Naive thymus-derived CD4-positive, alpha-beta T cell (primary cell): ENCODE results near the gene CALY. TPM values are rescaled to one million over a fixed set of nuclear protein-coding genes. Genes with fewer than 3 reads are reported as not detected.

Source experiments
- ATAC-seq: fragments of 150-1000 bp; cut with Tn5 transposase; 2 replicates; pipeline ENCODE4 v1.10.0; 2021; ENCODE audit warnings: mild to moderate bottlenecking, moderate library complexity
- CTCF ChIA-PET: fragments of 350-600 bp; sonication (Branson Sonifier 250); formaldehyde crosslinking; loops from one replicate; lab custom pipeline; 2021; ENCODE audit warnings: antibody characterized with exemption; lab: Charles Lee
- POLR2A ChIA-PET: fragments of 350-600 bp; sonication (Branson Sonifier 250); formaldehyde crosslinking; loops from one replicate; lab custom pipeline; 2021; ENCODE audit warnings: antibody characterized with exemption, inconsistent platforms; lab: Charles Lee
- DNase-seq, 9 donors: peaks; one replicate each; pipeline versions ENCODE4 v3.0.0 to v3.0.0-alpha.2; 2020 to 2022; ENCODE audit warnings: mixed read lengths in 1 of 9
- H3K27ac ChIP-seq: one replicate; pipeline ENCODE4 v1.7.0; 2013; ENCODE audit warnings: mild to moderate bottlenecking, low read depth, low read length, moderate library complexity
- H3K27me3 ChIP-seq, 2 donors: one replicate each; pipeline ENCODE4 v1.7.0; 2013; ENCODE audit warnings: low read length in 2 of 2, mild to moderate bottlenecking in 2 of 2, moderate library complexity in 2 of 2; ENCODE audit not compliant: control insufficient read depth in 2 of 2, insufficient read depth in 2 of 2
- H3K36me3 ChIP-seq, 3 experiments: 1 replicate in 2 of 3; 2 replicates in 1 of 3; pipeline ENCODE4 v1.7.0; 2013; ENCODE audit warnings: low read length in 3 of 3, mild to moderate bottlenecking in 3 of 3, moderate library complexity in 1 of 3; ENCODE audit not compliant: insufficient read depth in 3 of 3, control insufficient read depth in 2 of 3
- H3K4me1 ChIP-seq, 2 donors: one replicate each; pipeline ENCODE4 v1.7.0; 2013; ENCODE audit warnings: low read length in 2 of 2, mild to moderate bottlenecking in 2 of 2, moderate library complexity in 1 of 2; ENCODE audit not compliant: control insufficient read depth in 2 of 2, insufficient read depth in 2 of 2
- H3K4me3 ChIP-seq: 2 replicates; pipeline ENCODE4 v1.7.0; 2013; ENCODE audit warnings: mild to moderate bottlenecking, low read length
- H3K9me3 ChIP-seq, 3 experiments: 1 replicate in 2 of 3; 2 replicates in 1 of 3; pipeline ENCODE4 v1.7.0; 2013; ENCODE audit warnings: low read length in 3 of 3; ENCODE audit not compliant: control insufficient read depth in 2 of 3
- H3K27ac Mint-ChIP-seq, 9 donors: one replicate each; pipeline ENCODE4 v1.8.0; 2020 to 2022; ENCODE audit warnings: mixed read lengths in 9 of 9, mild to moderate bottlenecking in 8 of 9, moderate library complexity in 5 of 9, inconsistent platforms in 2 of 9
- H3K27me3 Mint-ChIP-seq, 5 donors: one replicate each; pipeline ENCODE4 v1.8.0; 2021 to 2022; ENCODE audit warnings: mixed read lengths in 5 of 5, mild to moderate bottlenecking in 1 of 5
- H3K36me3 Mint-ChIP-seq, 5 donors: one replicate each; pipeline ENCODE4 v1.8.0; 2020 to 2022; ENCODE audit warnings: mixed read lengths in 5 of 5, mild to moderate bottlenecking in 3 of 5, inconsistent platforms in 1 of 5
- H3K4me1 Mint-ChIP-seq, 7 donors: one replicate each; pipeline ENCODE4 v1.8.0; 2020 to 2022; ENCODE audit warnings: mixed read lengths in 7 of 7, mild to moderate bottlenecking in 3 of 7, inconsistent platforms in 1 of 7
- H3K4me3 Mint-ChIP-seq, 10 donors: one replicate each; pipeline ENCODE4 v1.8.0; 2020 to 2022; ENCODE audit warnings: mild to moderate bottlenecking in 10 of 10, mixed read lengths in 10 of 10, moderate library complexity in 6 of 10, inconsistent platforms in 2 of 10
- H3K9me3 Mint-ChIP-seq, 11 donors: one replicate each; pipeline ENCODE4 v1.8.0; 2020 to 2022; ENCODE audit warnings: mixed read lengths in 11 of 11, mild to moderate bottlenecking in 4 of 11, inconsistent platforms in 1 of 11, moderate library complexity in 1 of 11
- intact Hi-C, 2 donors: fragments of 100-400 bp; cut with micrococcal nuclease; formaldehyde crosslinking; loops; one replicate each; pipeline ENCODE4 v1.15.1; 2023
- polyA plus RNA-seq, 2 donors: library from polyadenylated mRNA; unstranded; fragments of 300-500 nt; fragmentation: Illumina TruSeq; gene quantifications; one replicate each; pipeline ENCODE4 v1.2.3, GENCODE V29; 2021
- total RNA-seq, 6 experiments: library from RNA in 5 of 6; stranded (reverse) in 5 of 6; gene quantifications; 1 replicate in 5 of 6; 2 replicates in 1 of 6; pipeline ENCODE4 v1.2.3 and lab custom pipeline; 2021 to 2026

CALY gene
- total and polyA plus RNA-seq, 7 experiments from 2014 or later = 0.33 to 5.1 (median 1.9) TPM; not detected in 1

DNA sequence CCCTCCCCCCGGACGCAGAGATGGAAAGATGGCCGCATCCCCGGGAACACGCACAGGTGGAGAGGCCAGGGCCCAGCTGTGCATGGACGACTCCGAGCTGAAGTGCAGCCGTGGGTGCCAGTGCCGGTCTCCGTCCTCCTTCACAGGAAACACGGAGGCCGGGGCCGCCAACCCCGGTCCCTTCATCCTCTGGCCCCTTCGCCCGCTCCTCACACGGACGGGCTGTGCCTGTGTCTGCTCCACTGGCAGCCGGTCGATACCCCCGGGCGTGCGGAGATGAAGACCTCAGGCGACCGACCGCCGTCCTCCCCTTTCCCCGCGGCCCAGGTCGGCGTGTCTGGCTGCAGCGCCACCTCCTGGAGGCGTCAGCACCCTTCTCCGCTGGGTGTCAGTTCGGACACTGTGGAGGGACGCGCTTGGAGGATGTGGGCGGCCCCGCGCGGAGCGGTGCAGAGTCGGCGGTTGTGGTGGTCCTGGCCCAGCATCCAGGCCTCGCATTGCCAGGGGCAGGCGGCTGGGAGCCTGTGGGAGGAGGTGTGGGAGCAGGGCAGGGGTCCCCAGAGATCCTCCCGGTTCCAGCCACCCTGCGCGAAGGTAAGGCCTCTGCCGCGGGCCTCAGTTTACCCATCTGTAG is 18.1 kb downstream of the CALY start:
- H3K4me3 ChIP-seq = peak overlapping the region; percentile 41
- peaks cover 0 to 13% (median 11%) of the 10 kb centered on the region in 7 donors for H3K4me1 Mint-ChIP-seq
- H3K4me3 Mint-ChIP-seq = peak overlapping the region; percentile 34 to 77 (median 70)
- H3K9me3 ChIP-seq = no peaks in the 10 kb centered on the region
- H3K9me3 Mint-ChIP-seq = peaks cover 0 to 8% (median 0%) of the 10 kb centered on the region in 11 donors
- DNase-seq (peak in 8 of 9 donors; percentile 38 to 78 (median 52)), ATAC-seq (peak; percentile 96)
- H3K36me3 ChIP-seq = no peaks in the 10 kb centered on the region
- peak overlapping the region in 1 of 9 donors; percentile 49 for H3K27ac Mint-ChIP-seq
- intact Hi-C loops = loop anchor here (1.0 to 5.0 kb wide), 5 partner anchors 9 to 376 kb away; partner anchors contain the start of gene CFAP46 (in 1 of the 2)
- H3K27me3 Mint-ChIP-seq = peaks cover 0 to 15% (median 6%) of the 10 kb centered on the region in 5 donors
- CTCF ChIA-PET = interaction anchor here (0.7 to 1.6 kb wide), 4 partner anchors 9 to 175 kb away, joined by 3 to 6 read pairs (median 3); no protein-coding TSS in a partner anchor
- no peak overlapping the region for H3K27ac ChIP-seq
- no peaks in the 10 kb centered on the region for H3K27me3 ChIP-seq
- POLR2A ChIA-PET = no interaction called here
- no peaks in the 10 kb centered on the region for H3K4me1 ChIP-seq
- H3K36me3 Mint-ChIP-seq = no peaks in the 10 kb centered on the region

- peaks cover 0 to 5% (median 0%) of the 10 kb centered on the region in 11 donors for H3K9me3 Mint-ChIP-seq
- Histone ChIP-seq H3K36me3 (peaks cover 0 to 17% (median 5%) of the 10 kb centered on the region in 3 experiments), H3K4me1 (no peaks in the 10 kb centered on the region), H3K4me3 (no peak overlapping the region), H3K27ac (no peak overlapping the region), H3K9me3 (no peaks in the 10 kb centered on the region), H3K27me3 (no peaks in the 10 kb centered on the region)
- ChIA-PET POLR2A (no interaction called here), CTCF (no interaction called here)
- H3K27me3 Mint-ChIP-seq = peaks cover 0 to 11% (median 6%) of the 10 kb centered on the region in 5 donors
- DNase-seq = no peak
- peaks cover 0 to 6% (median 0%) of the 10 kb centered on the region in 5 donors for H3K36me3 Mint-ChIP-seq
- ATAC-seq = no peak
- no peak overlapping the region for H3K4me3 Mint-ChIP-seq
- H3K4me1 Mint-ChIP-seq = peaks cover 0 to 13% (median 11%) of the 10 kb centered on the region in 7 donors
- intact Hi-C loops = loop anchor here in 1 of 2 donors (5.0 kb wide), 1 partner anchor 374 kb away; the partner anchor contains the start of gene CFAP46
- no peak overlapping the region for H3K27ac Mint-ChIP-seq
These were observed 20.0 kb downstream of the CALY start for GRCh38 chr10:133316732-133317131.

DNA sequence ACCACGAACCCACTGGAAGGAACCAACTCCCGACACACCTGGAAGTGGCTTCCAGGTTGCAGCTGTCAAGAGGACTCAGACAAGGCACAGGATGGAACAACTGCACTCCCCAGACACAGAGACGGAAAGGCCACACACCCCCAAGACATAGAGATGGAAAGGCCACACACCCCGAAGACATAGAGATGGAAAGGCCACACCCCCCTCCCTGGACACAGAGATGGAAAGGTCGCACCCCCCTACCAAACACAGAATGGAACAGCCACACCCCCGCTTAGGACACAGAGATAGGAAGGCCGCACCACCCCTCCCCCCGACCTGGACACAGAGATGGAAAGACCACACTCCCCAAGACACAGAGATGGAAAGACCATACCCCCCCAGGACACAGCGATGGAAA is 20.4 kb downstream of the CALY start:
- Histone ChIP-seq H3K27ac (no peak overlapping the region), H3K9me3 (no peaks in the 10 kb centered on the region), H3K36me3 (peaks cover 3 to 20% (median 10%) of the 10 kb centered on the region in 3 experiments), H3K4me1 (no peaks in the 10 kb centered on the region), H3K4me3 (no peak overlapping the region), H3K27me3 (no peaks in the 10 kb centered on the region)
- ChIA-PET CTCF (interaction anchor here (2.0 kb wide), 1 partner anchor 9 kb away, joined by 9 read pairs; no protein-coding TSS in a partner anchor), POLR2A (interaction anchor here (0.6 to 1.7 kb wide), 2 partner anchors 8 to 10 kb away, joined by 3 to 10 read pairs; no protein-coding TSS in a partner anchor)
- DNase-seq (no peak), ATAC-seq (no peak)
- intact Hi-C loops = loop anchor here in 1 of 2 donors (5.0 kb wide), 1 partner anchor 374 kb away; the partner anchor contains the start of gene CFAP46
- peak overlapping the region in 1 of 9 donors; percentile 46 for H3K27ac Mint-ChIP-seq
- peaks cover 0 to 16% (median 11%) of the 10 kb centered on the region in 7 donors for H3K4me1 Mint-ChIP-seq
- peaks cover 0 to 10% (median 2%) of the 10 kb centered on the region in 5 donors for H3K36me3 Mint-ChIP-seq
- peaks cover 0 to 5% (median 0%) of the 10 kb centered on the region in 11 donors for H3K9me3 Mint-ChIP-seq
- peaks cover 0 to 11% (median 6%) of the 10 kb centered on the region in 5 donors for H3K27me3 Mint-ChIP-seq
- peak overlapping the region in 2 of 10 donors; percentile 30 to 44 for H3K4me3 Mint-ChIP-seq

DNA sequence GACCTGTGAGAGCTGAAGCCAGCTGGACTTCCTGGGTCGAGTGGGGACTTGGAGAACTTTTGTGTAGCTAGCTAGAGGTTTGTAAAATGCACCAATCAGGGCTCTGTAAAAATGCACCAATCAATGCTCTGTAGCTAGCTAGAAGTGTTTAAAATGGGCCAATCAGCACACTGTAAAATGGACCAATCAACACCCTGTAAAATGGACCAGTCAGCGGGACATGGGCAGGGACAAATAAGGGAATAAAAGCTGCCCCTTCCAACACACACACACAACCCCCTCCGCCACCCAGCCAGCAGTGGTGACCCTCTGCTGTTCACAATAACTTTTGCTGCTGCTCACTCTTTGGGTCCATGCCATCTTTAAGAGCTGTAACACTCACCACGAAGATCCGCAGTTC is 20.8 kb downstream of the CALY start:
- peak overlapping the region in 1 of 10 donors; percentile 30 for H3K4me3 Mint-ChIP-seq
- peaks cover 0 to 10% (median 2%) of the 10 kb centered on the region in 5 donors for H3K36me3 Mint-ChIP-seq
- Histone ChIP-seq H3K27me3 (no peaks in the 10 kb centered on the region), H3K9me3 (no peaks in the 10 kb centered on the region), H3K27ac (no peak overlapping the region), H3K36me3 (peaks cover 7 to 24% (median 11%) of the 10 kb centered on the region in 3 experiments), H3K4me3 (no peak overlapping the region), H3K4me1 (no peaks in the 10 kb centered on the region)
- intact Hi-C loops = loop anchor here in 1 of 2 donors (5.0 kb wide), 1 partner anchor 374 kb away; the partner anchor contains the start of gene CFAP46
- peaks cover 0 to 11% (median 6%) of the 10 kb centered on the region in 5 donors for H3K27me3 Mint-ChIP-seq
- peaks cover 0 to 5% (median 0%) of the 10 kb centered on the region in 11 donors for H3K9me3 Mint-ChIP-seq
- H3K4me1 Mint-ChIP-seq = peaks cover 0 to 17% (median 11%) of the 10 kb centered on the region in 7 donors
- H3K27ac Mint-ChIP-seq = peak overlapping the region in 1 of 9 donors; percentile 46
- DNase-seq = no peak
- no peak for ATAC-seq
- ChIA-PET CTCF (interaction anchor here (0.6 to 2.0 kb wide), 3 partner anchors 9 to 525 kb away, joined by 3 to 9 read pairs (median 5); no protein-coding TSS in a partner anchor), POLR2A (interaction anchor here (0.6 to 1.7 kb wide), 3 partner anchors 9 to 40 kb away, joined by 3 to 10 read pairs (median 3); no protein-coding TSS in a partner anchor)

DNA sequence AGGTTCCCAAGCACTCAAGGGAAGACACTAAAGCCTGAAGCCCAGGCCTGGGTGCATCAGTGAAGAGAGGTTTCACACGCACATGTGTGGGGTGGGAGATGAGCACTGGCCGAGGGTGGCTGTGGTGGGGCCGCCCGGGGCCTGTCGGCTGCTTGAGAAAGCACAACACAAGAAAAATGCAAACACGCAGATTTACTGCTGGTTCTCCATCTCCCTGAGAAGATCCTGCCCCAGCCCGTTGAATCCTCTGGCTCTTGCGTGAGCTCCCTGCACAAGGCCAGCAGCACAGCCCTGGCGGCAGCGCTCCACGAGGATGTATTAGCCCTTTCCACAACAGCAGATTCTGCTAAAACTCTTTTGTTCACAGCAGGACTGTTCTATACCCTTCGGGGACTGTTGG is 21.8 kb downstream of the CALY start:
- Histone ChIP-seq H3K27ac (no peak overlapping the region), H3K36me3 (peaks cover 8 to 33% (median 11%) of the 10 kb centered on the region in 3 experiments), H3K4me1 (no peaks in the 10 kb centered on the region), H3K9me3 (no peaks in the 10 kb centered on the region), H3K27me3 (no peaks in the 10 kb centered on the region), H3K4me3 (no peak overlapping the region)
- POLR2A ChIA-PET = interaction anchor here (1.1 to 1.7 kb wide), 2 partner anchors 9 to 10 kb away, joined by 3 to 10 read pairs; no protein-coding TSS in a partner anchor
- peaks cover 0 to 17% (median 11%) of the 10 kb centered on the region in 7 donors for H3K4me1 Mint-ChIP-seq
- H3K36me3 Mint-ChIP-seq = peaks cover 0 to 12% (median 2%) of the 10 kb centered on the region in 5 donors
- peaks cover 0 to 9% (median 5%) of the 10 kb centered on the region in 5 donors for H3K27me3 Mint-ChIP-seq
- intact Hi-C loops = loop anchor here in 1 of 2 donors (5.0 kb wide), 1 partner anchor 373 kb away; the partner anchor contains the start of gene CFAP46
- H3K4me3 Mint-ChIP-seq = peak overlapping the region in 1 of 10 donors; percentile 9
- CTCF ChIA-PET = interaction anchor here (0.6 to 2.0 kb wide), 3 partner anchors 8 to 19 kb away, joined by 3 to 9 read pairs (median 5); no protein-coding TSS in a partner anchor
- ATAC-seq (no peak), DNase-seq (no peak)
- H3K9me3 Mint-ChIP-seq = peaks cover 0 to 1% (median 0%) of the 10 kb centered on the region in 11 donors
- H3K27ac Mint-ChIP-seq = no peak overlapping the region

DNA sequence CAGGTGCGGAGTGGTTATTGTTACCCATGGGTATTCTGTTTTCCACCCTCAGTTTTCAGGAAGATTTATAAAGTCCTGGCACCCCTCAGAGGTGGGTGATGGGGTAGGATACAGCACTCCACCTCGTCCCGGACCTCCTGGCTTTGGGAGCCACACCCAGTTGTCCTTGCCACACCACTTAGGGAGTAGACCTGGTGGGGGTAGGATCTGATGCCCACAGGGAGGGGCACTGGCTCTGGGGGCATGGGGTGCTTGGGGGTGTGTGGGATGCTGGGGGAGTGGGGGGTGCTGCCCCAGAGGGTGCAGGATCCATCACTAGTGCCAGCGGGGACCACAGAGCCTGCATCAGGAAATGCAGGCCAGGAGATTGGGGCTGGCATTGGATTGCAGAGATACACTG is 23.5 kb downstream of the CALY start:
- Mint-ChIP-seq H3K27me3 (peaks cover 0 to 4% (median 0%) of the 10 kb centered on the region in 5 donors), H3K27ac (no peak overlapping the region), H3K4me3 (no peak overlapping the region), H3K36me3 (peaks cover 0 to 14% (median 2%) of the 10 kb centered on the region in 5 donors), H3K4me1 (peaks cover 0 to 12% (median 7%) of the 10 kb centered on the region in 7 donors), H3K9me3 (peaks cover 0 to 3% (median 0%) of the 10 kb centered on the region in 11 donors)
- ChIA-PET POLR2A (interaction anchor here (0.5 kb wide), 1 partner anchor 46 kb away, joined by 3 read pairs; no protein-coding TSS in a partner anchor), CTCF (interaction anchor here (1.0 kb wide), 1 partner anchor 11 kb away, joined by 4 read pairs; no protein-coding TSS in a partner anchor)
- Histone ChIP-seq H3K4me3 (no peak overlapping the region), H3K27me3 (no peaks in the 10 kb centered on the region), H3K4me1 (no peaks in the 10 kb centered on the region), H3K9me3 (no peaks in the 10 kb centered on the region), H3K27ac (no peak overlapping the region), H3K36me3 (peaks cover 8 to 42% (median 11%) of the 10 kb centered on the region in 3 experiments)
- DNase-seq (no peak), ATAC-seq (no peak)
- intact Hi-C loops = no loop called here
